Stimulated activated CD4-positive, alpha-beta T cell treated with anti-CD3 and anti-CD28 coated beads, Interleukin-4, amount 100 ng/mL, for 24 hours (primary cell): ENCODE data around the gene RAB32.

Source experiments
- DNase-seq: peaks from one replicate; pipeline ENCODE4 v3.0.0-alpha.2; 2020

Gene RAB32

DNA sequence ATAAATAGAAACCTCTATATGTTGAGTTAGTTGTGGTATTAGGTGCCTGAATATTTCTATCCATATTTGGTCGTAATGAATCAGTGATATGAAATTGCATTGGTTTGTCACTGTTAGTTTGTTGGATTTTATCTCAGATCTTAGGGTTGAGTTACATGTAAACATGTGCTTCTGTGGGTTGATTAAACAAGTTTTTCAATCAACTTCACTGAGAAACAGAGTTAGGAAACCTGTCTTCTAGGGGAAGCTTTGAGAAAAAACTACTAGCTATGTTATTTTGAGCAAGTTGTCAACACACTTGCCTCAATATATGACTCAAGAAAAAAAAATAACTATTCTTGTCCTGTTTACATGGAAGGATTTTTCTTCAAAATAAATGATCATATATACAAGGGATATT, 40.3 kb downstream of the RAB32 start:
- no peak for DNase-seq

DNA sequence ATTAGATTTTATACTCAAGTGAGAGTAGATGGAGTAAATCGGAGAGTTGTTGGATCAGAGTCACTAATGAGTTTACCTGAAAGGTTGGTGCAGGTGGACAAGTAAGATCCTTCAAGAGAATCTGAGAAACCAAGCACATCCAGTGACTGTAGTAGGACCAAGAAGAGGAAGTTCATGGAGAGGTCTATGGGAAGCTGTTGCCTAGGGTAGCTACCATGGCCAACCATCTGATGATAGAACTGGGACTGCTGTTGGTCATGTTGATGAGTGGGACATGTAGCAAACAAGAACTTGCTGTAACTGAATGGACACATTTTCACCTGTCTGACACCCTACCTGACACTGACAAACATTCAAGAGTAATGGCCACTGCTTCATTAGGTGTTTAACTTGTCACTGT, 43.8 kb downstream of the RAB32 start:
- DNase-seq, result no peak

GRCh38 chr6:146590492-146590891, 46.9 kb downstream of the RAB32 start:
- no peak for DNase-seq

DNA sequence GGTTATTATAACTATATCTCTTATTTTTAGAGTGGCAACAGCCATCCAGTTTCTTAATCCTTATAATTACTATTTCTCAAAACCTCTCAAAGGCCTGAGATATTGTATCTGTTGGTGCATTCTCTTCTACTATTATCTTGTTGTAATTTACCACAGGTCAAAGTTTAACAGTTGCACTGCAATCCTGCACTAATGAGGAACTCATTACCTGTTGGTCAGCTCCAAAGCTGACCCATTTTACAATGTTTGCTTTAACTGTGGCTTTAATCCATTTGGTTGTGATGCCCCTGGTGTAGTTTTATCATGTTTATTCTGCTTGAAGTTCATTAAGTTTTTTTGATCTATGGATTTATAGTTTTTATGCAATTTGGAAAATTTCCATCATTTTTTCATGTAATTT, 48.8 kb downstream of the RAB32 start:
- no peak for DNase-seq

DNA sequence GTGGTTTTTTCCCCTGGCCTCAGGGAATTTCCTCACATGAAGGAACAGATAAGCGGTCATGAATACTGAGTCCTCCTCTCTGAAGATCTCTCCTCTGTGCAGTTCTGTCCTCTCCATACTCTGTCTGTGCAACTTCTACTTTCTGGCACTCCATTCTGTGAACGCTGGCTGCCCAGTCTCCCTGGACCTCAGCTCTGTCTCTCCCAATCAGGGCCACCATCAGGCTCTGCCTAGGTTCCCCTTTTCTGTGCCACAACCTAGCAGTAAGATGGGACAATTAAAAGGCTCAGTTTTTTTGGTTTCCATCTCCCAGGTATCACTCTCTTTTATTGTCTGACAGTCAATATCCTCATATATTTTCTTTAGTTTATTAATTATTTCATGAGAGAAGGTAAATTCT, 50.4 kb downstream of the RAB32 start:
- DNase-seq, result no peak

DNA sequence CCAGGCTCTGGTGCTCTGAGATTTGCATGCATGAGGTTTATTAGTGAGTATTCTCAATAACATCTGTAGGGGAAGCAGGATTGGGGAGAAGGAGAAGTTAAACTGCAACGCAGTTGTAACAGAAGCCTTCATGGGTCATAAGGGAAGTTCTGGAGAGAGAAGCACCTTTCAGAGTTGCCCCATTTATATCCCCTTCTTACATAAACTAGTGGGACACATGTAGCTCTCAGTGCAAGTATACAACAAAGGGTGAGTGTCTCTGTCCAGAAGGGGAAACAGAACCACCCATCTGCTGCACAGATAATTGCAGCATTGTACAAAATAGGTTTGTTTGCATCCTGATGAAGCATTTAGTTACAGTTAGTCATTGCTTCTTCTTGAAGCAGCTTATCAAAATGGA, 50.9 kb downstream of the RAB32 start:
- DNase-seq, result no peak

- DNase-seq, result no peak
Measured at GRCh38 chr6:146595972-146596731, 52.5 kb downstream of the RAB32 start.

GRCh38 chr6:146598772-146599405, 55.3 kb downstream of the RAB32 start, which contains the start of gene ADGB:
Gene ADGB, plus strand, starts transcription at chr6:146598972. Its CDS starts 69 bp downstream, at chr6:146599041.
- no peak for DNase-seq

GRCh38 chr6:146601352-146601751, 57.7 kb downstream of the RAB32 start:
- DNase-seq, result no peak

GRCh38 chr6:146602526-146602925, 58.9 kb downstream of the RAB32 start:
- no peak for DNase-seq
